ENCODE measurements around the gene GNS. TPM values are rescaled to one million over a fixed set of nuclear protein-coding genes. Genes with fewer than 3 reads are reported as not detected.

Gene GNS
- 100 to 1,000 TPM; 102 to 110 TPM for total RNA-seq
- long read RNA-seq, full-length matches to known transcripts = 79 of 111 reads
- long read RNA-seq, partial matches to known transcripts = 26 of 111 reads
- long read RNA-seq, other reads (novel, unspliced or antisense) = 6 of 111 reads

- intact Hi-C loops (cut with DNase I) = no loop called here
- peak; percentile 98 to 99 for ATAC-seq
- DNase-seq = peak; percentile 96
Measured at GRCh38 chr12:64759035-64759894, at the start of gene GNS. GNS (minus strand) TSS chr12:64759406; CDS start chr12:64759276, 130 bp downstream.

DNA sequence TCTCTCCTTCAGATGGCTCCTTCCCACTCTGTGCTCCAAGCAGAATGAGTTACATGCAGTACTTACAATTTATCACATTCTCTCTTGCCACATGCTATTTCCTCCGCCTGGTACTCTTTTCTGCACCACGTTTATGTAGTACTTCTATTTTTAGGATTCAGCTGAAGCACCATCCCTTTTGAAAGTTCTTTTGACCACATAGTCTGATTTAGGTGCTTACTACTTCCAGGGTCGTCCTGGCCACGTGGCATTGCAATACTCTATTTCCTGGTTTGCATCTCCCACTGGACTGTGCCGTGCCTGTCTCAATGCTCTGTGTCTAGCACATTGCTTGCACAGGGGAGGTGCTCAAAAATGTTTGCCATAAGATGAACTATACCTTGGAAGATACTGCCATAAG, 48.9 kb upstream of the GNS start:
- ATAC-seq = no peak
- intact Hi-C loops (cut with DNase I) = loop anchor here in 1 of 2 donors (10.0 kb wide), 1 partner anchor 317 kb away; the partner anchor contains the start of gene WIF1

GRCh38 chr12:64806593-64807460, 47.6 kb upstream of the GNS start:
- intact Hi-C loops (cut with DNase I) = loop anchor here in 1 of 2 donors (10.0 kb wide), 1 partner anchor 318 kb away; the partner anchor contains the start of gene WIF1
- DNase-seq (no peak), ATAC-seq (no peak)

More for the DNA sequence above, 48.9 kb upstream of the GNS start:
- no peak for DNase-seq

DNA sequence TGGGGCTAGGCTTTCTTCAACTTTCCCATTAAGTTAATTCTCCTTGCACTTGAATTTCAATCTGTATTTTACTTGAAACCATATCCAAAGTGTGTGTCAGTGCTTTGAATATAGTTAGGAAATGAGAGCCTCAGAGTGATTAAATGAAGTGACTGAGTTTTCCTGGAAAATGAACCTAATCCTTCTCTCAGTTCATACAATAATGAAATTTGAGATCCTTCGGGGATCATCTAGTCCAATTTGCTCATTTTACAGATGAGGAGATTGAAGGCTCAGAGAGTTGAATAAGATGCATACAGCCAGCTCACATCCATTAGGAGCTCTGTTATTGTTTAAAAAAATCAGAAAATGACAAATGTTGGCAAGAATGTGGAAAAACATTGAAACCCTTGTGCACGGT, 47.0 kb upstream of the GNS start:
- DNase-seq (no peak), ATAC-seq (no peak)
- intact Hi-C loops (cut with DNase I) = loop anchor here in 1 of 2 donors (10.0 kb wide), 1 partner anchor 319 kb away; the partner anchor contains the start of gene WIF1

- DNase-seq (peak; percentile 49), ATAC-seq (peak; percentile 44 to 75)
- intact Hi-C loops (cut with DNase I) = loop anchor here in 1 of 2 donors (10.0 kb wide), 1 partner anchor 323 kb away; the partner anchor contains the start of gene WIF1
Measured at GRCh38 chr12:64802180-64802775, 43.1 kb upstream of the GNS start.

GRCh38 chr12:64801381-64801780, 42.2 kb upstream of the GNS start:
- DNase-seq (no peak), ATAC-seq (no peak)
- intact Hi-C loops (cut with DNase I) = loop anchor here in 1 of 2 donors (10.0 kb wide), 1 partner anchor 323 kb away; the partner anchor contains the start of gene WIF1

DNA sequence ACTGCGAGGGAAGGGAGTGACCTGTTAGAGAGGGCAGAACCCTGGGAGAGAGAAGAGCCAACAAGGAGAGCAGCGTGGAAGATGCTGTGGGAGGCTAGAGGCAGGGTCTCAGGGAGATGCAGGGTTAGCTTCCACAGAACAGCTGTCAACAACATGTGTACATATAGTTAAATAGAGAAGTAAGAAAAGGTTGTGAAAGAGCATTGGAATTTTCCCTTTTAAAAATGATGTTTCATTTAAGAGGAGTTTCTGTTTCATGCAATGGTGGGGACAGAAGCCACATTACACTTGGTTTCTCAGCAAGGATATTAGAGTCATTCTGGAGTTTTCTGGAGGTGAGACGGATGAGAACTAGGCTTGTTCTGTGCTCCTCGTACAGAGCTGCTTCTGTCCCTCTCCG, 41.4 kb upstream of the GNS start:
- no peak for ATAC-seq
- intact Hi-C loops (cut with DNase I) = loop anchor here in 1 of 2 donors (10.0 kb wide), 1 partner anchor 324 kb away; the partner anchor contains the start of gene WIF1
- DNase-seq = no peak

- intact Hi-C loops (cut with DNase I) = no loop called here
- no peak for ATAC-seq
- DNase-seq = no peak
Measured at GRCh38 chr12:64798165-64798564, 39.0 kb upstream of the GNS start.

DNA sequence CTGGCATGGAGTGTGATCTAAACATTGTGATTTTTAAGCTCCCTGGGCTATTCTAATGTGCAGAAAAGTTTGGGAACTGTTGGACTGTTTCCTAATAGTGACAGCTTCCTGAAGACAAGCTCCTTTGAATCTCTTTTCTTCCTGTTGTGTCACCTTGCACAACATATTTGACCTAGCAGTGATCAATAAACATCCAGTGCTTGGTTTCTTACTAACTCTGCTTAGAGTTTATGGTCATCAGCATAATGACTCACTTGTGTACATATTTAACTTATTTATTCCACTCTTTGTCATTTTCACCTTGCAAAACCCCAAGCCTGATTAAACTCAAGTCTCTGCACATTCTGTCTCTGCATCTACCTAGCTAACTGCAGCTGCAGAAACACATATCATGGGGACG, 38.0 kb upstream of the GNS start:
- intact Hi-C loops (cut with DNase I) = no loop called here
- ATAC-seq (no peak), DNase-seq (no peak)

- intact Hi-C loops (cut with DNase I) = no loop called here
- peak; percentile 67 for DNase-seq
Measured at GRCh38 chr12:64796205-64796845, 37.1 kb upstream of the GNS start.

GRCh38 chr12:64794305-64794704, 35.1 kb upstream of the GNS start:
- DNase-seq (no peak), ATAC-seq (no peak)
- intact Hi-C loops (cut with DNase I) = no loop called here

More at GRCh38 chr12:64796205-64796845, 37.1 kb upstream of the GNS start:
- ATAC-seq = peak; percentile 63 to 89

- intact Hi-C loops (cut with DNase I) = no loop called here
- no peak for DNase-seq
- no peak for ATAC-seq
Measured at GRCh38 chr12:64793610-64794009, 34.4 kb upstream of the GNS start.

DNA sequence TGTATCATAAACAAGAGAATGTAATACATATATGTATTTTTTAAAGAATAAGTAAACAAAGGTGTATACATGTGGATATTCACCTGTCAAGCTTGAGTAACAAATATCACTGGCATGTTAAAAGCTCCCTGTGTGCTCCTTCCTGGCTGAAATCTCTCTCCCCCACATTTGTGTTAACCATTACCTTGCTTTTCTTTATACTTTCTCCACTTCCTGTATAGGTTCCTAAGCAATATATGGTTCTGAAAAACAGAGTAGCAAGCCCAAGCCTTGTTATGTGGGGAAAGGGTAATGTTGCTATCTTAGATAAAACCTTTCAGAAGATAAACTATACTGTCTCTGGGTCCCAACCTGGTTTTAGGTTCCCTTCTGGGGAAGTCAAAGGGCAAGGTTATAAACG, 32.9 kb upstream of the GNS start:
- intact Hi-C loops (cut with DNase I) = no loop called here
- ATAC-seq = no peak
- no peak for DNase-seq

GRCh38 chr12:64791036-64791435, 31.8 kb upstream of the GNS start:
- DNase-seq (no peak), ATAC-seq (no peak)
- intact Hi-C loops (cut with DNase I) = no loop called here

DNA sequence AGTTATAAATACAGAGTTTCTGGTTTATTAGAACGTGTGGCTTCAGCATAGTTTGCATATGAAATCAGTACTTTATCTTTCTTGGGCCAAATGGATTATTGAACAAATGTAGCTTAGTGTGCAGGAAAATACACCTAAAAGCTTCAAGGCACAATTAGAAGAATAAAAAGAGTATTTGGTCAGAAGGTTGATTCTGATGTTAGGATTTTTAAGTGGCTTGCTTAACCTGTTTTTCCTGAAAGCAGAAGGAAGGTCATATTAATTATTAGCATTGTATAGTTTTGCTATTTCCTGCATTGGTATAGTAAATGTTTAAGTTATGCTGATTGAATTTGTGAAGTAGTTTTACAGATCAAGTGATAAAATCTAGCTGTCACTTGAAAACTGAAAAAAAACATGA, 31.0 kb upstream of the GNS start:
- intact Hi-C loops (cut with DNase I) = no loop called here
- ATAC-seq (no peak), DNase-seq (no peak)

DNA sequence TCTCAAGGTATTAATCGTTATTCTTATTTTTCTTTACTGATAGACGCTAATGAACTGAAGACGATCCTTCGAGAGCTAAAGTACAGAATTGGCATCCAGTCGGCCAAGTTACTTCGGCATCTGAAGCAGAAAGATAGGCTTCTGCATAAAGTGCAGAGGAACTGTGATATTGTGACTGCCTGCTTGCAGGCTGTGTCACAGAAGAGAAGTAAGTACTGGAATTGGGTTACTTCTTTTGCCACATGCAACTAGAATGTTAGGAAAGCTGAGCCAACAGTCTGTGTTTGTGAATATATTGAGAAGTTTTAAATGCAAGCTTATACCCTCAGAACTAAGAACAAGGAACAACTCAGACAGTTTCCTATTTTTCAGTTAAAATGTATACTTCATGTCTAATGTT, 26.6 kb upstream of the GNS start:
- DNase-seq (no peak), ATAC-seq (no peak)
- intact Hi-C loops (cut with DNase I) = no loop called here

GRCh38 chr12:64782191-64782876, 23.1 kb upstream of the GNS start:
- DNase-seq = no peak
- no peak for ATAC-seq
- intact Hi-C loops (cut with DNase I) = no loop called here
